Lower lobe of right lung (tissue), 2 donors: ENCODE data around the gene RBM33. TPM values are rescaled to one million over a fixed set of nuclear protein-coding genes. Genes with fewer than 3 reads are reported as not detected.

Source experiments
- ATAC-seq, 2 donors: fragments of 200-7000 bp; cut with Tn5 transposase; one replicate each; pipeline ENCODE4 v1.9.1; 2020 to 2022; ENCODE audit warnings: mild to moderate bottlenecking in 2 of 2, moderate library complexity in 2 of 2
- DNase-seq: peaks from one replicate; pipeline ENCODE4 v3.0.0-alpha.2; 2020
- H3K27ac ChIP-seq: fragments of 200-600 bp; one replicate; pipeline ENCODE4 v1.8.0; 2022
- H3K27me3 ChIP-seq: fragments of 200-600 bp; one replicate; pipeline ENCODE4 v1.8.0; 2022; ENCODE audit warnings: low read depth
- H3K36me3 ChIP-seq: fragments of 200-600 bp; one replicate; pipeline ENCODE4 v1.8.0; 2022; ENCODE audit warnings: mild to moderate bottlenecking
- H3K4me1 ChIP-seq: fragments of 200-600 bp; one replicate; pipeline ENCODE4 v1.8.0; 2022
- H3K4me3 ChIP-seq: fragments of 200-600 bp; one replicate; pipeline ENCODE4 v1.8.0; 2022; ENCODE audit warnings: mild to moderate bottlenecking
- H3K9me3 ChIP-seq: fragments of 200-600 bp; one replicate; pipeline ENCODE4 v1.8.0; 2022
- intact Hi-C: fragments of 100-400 bp; cut with DNase I; formaldehyde crosslinking; loops from one replicate; pipeline ENCODE4 v1.11.0; 2022
- total RNA-seq: library from RNA; stranded (reverse); fragmentation: NEBNext Ultra II Directional; extraction: Animal tissue kit (Norgen Biotek cat#: 25700); gene quantifications from one replicate; pipeline ENCODE4 v1.2.1, GENCODE V29; 2021
- TF ChIP-seq, protein P1 (sequence below): fragments of 200-600 bp; IDR thresholded peaks from one replicate; pipeline ENCODE4 v1.8.0; 2022; ENCODE audit warnings: antibody characterized with exemption, mild to moderate bottlenecking
- donor health status: DM: no; HTN: yes; CAD: no; lungs with severe emphysema.

RBM33 gene
- total RNA-seq, 1 donor from 2014 or later: 67.2 TPM

DNA sequence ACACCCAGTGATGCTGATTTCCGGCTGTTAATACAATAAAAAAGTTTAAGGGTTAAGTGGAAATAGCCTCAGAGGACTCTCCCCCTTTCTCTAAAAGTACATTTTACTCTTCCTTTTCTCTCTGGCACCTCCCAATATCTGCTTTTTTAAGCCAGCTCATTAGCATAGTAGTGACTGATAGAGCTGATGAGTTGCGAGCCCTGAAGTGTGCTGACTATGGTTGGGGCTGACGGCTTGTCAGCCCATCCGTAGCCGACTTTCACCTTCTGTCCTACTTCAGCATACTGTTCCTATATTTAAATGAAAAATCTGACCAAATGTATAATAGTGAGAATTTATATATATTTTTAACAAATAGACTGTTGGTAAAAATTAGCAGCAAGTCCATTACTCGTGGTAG, 87.8 kb downstream of the RBM33 start:
- intact Hi-C loops: no loop called here
- Histone ChIP-seq H3K36me3 (peaks cover 36% of the 10 kb centered on the region), H3K4me3 (no peak overlapping the region), H3K27me3 (no peaks in the 10 kb centered on the region), H3K27ac (no peak overlapping the region), H3K9me3 (no peaks in the 10 kb centered on the region), H3K4me1 (peaks cover 19% of the 10 kb centered on the region)
- DNase-seq (no peak), ATAC-seq (no peak)
- TF ChIP-seq, protein P1, sequence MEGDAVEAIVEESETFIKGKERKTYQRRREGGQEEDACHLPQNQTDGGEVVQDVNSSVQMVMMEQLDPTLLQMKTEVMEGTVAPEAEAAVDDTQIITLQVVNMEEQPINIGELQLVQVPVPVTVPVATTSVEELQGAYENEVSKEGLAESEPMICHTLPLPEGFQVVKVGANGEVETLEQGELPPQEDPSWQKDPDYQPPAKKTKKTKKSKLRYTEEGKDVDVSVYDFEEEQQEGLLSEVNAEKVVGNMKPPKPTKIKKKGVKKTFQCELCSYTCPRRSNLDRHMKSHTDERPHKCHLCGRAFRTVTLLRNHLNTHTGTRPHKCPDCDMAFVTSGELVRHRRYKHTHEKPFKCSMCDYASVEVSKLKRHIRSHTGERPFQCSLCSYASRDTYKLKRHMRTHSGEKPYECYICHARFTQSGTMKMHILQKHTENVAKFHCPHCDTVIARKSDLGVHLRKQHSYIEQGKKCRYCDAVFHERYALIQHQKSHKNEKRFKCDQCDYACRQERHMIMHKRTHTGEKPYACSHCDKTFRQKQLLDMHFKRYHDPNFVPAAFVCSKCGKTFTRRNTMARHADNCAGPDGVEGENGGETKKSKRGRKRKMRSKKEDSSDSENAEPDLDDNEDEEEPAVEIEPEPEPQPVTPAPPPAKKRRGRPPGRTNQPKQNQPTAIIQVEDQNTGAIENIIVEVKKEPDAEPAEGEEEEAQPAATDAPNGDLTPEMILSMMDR: no peak

DNA sequence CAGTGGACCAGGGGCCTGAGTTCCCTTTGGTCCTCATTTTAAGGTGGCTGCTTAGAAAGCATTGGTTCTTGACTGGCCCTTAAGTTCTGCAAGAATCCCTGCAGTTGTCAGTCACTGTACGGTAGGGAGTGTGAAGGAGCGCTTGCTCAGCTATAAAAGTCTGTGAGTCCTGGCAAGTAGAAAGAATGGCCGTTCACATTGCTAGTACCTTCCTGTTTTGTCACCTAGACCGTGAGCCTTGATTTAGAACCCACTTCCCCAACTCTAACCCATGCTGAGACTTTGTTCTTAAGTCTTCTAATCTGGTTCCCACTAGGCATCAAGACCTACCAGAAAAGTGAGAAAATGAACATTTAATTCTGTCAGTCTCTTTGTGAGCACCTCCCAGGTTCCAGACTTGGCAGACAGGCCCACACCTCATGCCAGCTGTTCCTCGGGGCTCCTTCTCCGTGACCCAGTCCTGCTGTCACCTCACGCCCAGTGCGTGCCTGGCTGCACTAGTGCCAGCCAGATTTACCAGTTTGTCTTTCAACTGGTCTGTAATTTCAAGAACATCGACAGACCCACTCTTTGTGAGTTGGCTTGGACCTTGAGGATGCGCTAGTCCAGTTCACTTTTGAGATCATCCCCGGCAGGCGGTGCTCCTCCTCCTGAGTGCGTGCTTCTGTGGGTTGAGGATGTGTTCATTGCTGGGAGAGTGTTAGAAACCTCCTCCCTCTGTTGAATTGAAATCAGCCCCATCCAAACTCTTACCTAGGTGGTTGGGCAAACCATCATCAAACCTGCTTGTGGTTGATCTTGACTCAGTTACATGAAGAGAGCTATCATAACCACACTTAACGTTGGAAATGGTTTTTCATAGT, 89.4 kb downstream of the RBM33 start:
- no peak for DNase-seq
- TF ChIP-seq, protein P1: no peak
- Histone ChIP-seq H3K27me3 (no peaks in the 10 kb centered on the region), H3K36me3 (peaks cover 40% of the 10 kb centered on the region), H3K27ac (no peak overlapping the region), H3K4me1 (peaks cover 15% of the 10 kb centered on the region), H3K9me3 (no peaks in the 10 kb centered on the region), H3K4me3 (no peak overlapping the region)
- no peak for ATAC-seq
- intact Hi-C loops: no loop called here

DNA sequence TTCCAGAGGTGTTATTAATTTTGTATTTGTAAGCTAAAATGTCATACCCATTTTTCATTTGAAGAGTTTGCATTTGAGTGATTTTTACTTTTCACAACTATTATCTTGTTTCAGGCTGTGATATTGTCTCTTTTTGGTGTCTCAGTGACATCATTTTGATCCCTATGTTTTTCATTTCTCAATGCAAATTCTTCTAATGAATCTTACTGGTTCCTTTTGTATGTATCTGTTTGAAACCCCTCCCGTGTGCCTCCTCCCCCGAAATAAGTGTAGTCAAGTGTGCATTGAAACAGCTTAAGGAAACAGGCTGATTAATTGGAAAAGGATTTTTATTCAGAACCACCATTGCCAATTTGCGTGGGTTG, 90.0 kb downstream of the RBM33 start:
- intact Hi-C loops: no loop called here

DNA sequence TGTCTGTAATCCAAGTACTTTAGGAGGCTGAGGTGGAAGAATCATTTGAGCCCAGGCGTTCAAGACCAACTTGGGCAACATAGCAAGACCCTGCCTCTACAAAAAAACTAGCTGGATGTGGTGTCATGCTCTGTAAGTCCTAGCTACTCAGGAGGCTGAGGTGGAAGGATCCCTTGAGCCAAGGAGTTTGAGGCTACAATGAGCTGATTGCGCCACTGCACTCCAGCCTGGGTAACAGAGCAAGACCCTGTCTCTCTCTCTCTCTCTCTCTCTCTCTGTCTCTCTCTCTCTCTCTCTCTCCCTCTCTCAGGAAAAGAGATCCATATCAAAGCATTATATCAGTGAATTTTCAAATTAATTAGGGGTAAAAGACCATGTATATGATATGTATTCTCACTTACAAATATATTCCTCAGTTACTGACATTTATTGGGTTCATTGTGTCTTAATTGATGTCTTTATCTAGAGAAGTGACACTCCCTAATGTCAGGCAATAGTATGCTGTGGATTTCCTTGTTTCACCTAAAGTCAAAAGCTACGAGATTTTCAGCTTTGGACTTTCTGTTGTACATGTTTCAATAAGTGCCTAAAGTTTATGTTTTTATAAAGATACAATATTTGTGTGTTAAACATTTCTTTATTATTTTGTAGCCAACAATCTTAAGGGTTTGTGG, 91.1 kb downstream of the RBM33 start:
- H3K36me3 ChIP-seq: peaks cover 51% of the 10 kb centered on the region
- ATAC-seq (no peak), DNase-seq (no peak)
- H3K27ac ChIP-seq: no peak overlapping the region
- no peaks in the 10 kb centered on the region for H3K27me3 ChIP-seq
- H3K9me3 ChIP-seq: no peaks in the 10 kb centered on the region
- TF ChIP-seq, protein P1: no peak
- peaks cover 6% of the 10 kb centered on the region for H3K4me1 ChIP-seq
- intact Hi-C loops: no loop called here
- H3K4me3 ChIP-seq: no peak overlapping the region

More for the DNA sequence above, 90.0 kb downstream of the RBM33 start:
- Histone ChIP-seq H3K4me1 (peaks cover 11% of the 10 kb centered on the region), H3K36me3 (peaks cover 42% of the 10 kb centered on the region), H3K27ac (no peak overlapping the region), H3K27me3 (no peaks in the 10 kb centered on the region), H3K4me3 (no peak overlapping the region), H3K9me3 (no peaks in the 10 kb centered on the region)
- DNase-seq (no peak), ATAC-seq (no peak)
- TF ChIP-seq, protein P1: no peak

DNA sequence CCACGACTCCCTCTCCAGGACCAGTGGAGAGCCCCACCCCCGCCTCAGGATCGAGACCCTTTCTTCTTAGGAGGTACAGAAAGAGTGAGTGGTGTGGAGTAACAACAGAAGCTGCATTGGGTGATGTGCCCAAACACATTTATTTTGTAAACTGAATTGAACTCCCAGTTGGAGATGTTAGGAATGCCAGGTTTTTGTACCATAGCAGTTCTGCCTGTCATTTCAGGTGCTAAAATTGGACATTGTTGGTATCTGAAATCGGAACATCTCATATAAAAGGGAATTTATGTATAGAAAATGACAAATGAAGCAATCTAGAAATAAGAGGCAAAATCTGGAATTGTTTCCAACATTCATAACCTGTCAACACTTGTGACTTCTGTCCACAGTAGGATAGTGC, 93.1 kb downstream of the RBM33 start:
- DNase-seq (no peak), ATAC-seq (no peak)
- Histone ChIP-seq H3K27me3 (no peaks in the 10 kb centered on the region), H3K4me1 (peaks cover under 1% of the 10 kb centered on the region), H3K9me3 (no peaks in the 10 kb centered on the region), H3K4me3 (no peak overlapping the region), H3K27ac (no peak overlapping the region), H3K36me3 (peaks cover 56% of the 10 kb centered on the region)
- TF ChIP-seq, protein P1: no peak
- intact Hi-C loops: no loop called here
